B cell (primary cell): ENCODE measurements around the gene HILPDA. TPM values are rescaled to one million over a fixed set of nuclear protein-coding genes. Genes with fewer than 3 reads are reported as not detected.

Experiments used
- ATAC-seq: fragments of 200-7000 bp; cut with Tn5 transposase; one replicate; pipeline ENCODE4 v1.10.0; 2021; ENCODE audit warnings: low read depth, mild to moderate bottlenecking, moderate number of reproducible peaks, moderate library complexity
- CTCF ChIA-PET: fragments of 350-600 bp; sonication (Branson Sonifier 250); formaldehyde crosslinking; loops from one replicate; lab custom pipeline; 2021; ENCODE audit warnings: antibody characterized with exemption, inconsistent platforms; lab: Charles Lee
- POLR2A ChIA-PET: fragments of 350-600 bp; sonication (Branson Sonifier 250); formaldehyde crosslinking; loops from one replicate; lab custom pipeline; 2021; ENCODE audit warnings: antibody characterized with exemption; lab: Charles Lee
- DNase-seq: peaks from one replicate; pipeline ENCODE4 v3.0.0; 2013
- H2AFZ ChIP-seq: 2 replicates; pipeline ENCODE4 v1.6.1; 2012; ENCODE audit warnings: mild to moderate bottlenecking, low read depth, low read length; ENCODE audit not compliant: insufficient read depth, poor library complexity, severe bottlenecking
- H3K27ac ChIP-seq, 2 donors: 1 replicate in 1 of 2; 2 replicates in 1 of 2; pipeline ENCODE4 v1.5.1; 2012 to 2013; ENCODE audit warnings: low read length in 2 of 2, mild to moderate bottlenecking in 2 of 2, moderate library complexity in 1 of 2
- H3K27me3 ChIP-seq, 4 experiments: fragments of 200-600 bp in 1 of 4; sonication (generic) in 1 of 4; replicated peaks in 1 of 4; 1 replicate in 2 of 4; 2 replicates in 2 of 4; pipeline versions ENCODE4 v1.6.1 to v1.7.0; 2013 to 2016; ENCODE audit warnings: low read length in 3 of 4, mild to moderate bottlenecking in 2 of 4, mixed read lengths in 1 of 4, moderate library complexity in 1 of 4; ENCODE audit not compliant: insufficient read depth in 4 of 4, control insufficient read depth in 3 of 4; ENCODE audit errors: control extremely low read depth in 1 of 4
- H3K36me3 ChIP-seq, 2 experiments: replicated peaks in 1 of 2; 1 replicate in 1 of 2; 2 replicates in 1 of 2; pipeline versions ENCODE4 v1.6.1 to v1.7.1; 2013; ENCODE audit warnings: low read length in 1 of 2; ENCODE audit not compliant: insufficient read depth in 2 of 2, control insufficient read depth in 1 of 2; ENCODE audit errors: control extremely low read depth in 1 of 2, extremely low read depth in 1 of 2
- H3K4me1 ChIP-seq, 2 donors: fragments of 200-600 bp in 1 of 2; sonication (generic) in 1 of 2; 1 replicate in 1 of 2; 2 replicates in 1 of 2; pipeline versions ENCODE4 v1.5.1 to v1.6.1; 2013 to 2017; ENCODE audit warnings: low read length in 2 of 2; ENCODE audit not compliant: control insufficient read depth in 2 of 2, insufficient read depth in 2 of 2
- H3K4me2 ChIP-seq: replicated peaks from 2 replicates; pipeline ENCODE3; 2012; ENCODE audit warnings: mild to moderate bottlenecking, low read depth, low read length; ENCODE audit not compliant: poor library complexity, severe bottlenecking
- H3K4me3 ChIP-seq, 5 experiments: fragments of 200-600 bp in 1 of 5; sonication (generic) in 1 of 5; 1 replicate in 3 of 5; 2 replicates in 2 of 5; pipeline versions ENCODE4 v1.5.1 to v1.7.0; 2011 to 2016; ENCODE audit warnings: low read length in 4 of 5, mild to moderate bottlenecking in 4 of 5, low read depth in 2 of 5, control low read depth in 1 of 5, moderate library complexity in 1 of 5; ENCODE audit not compliant: insufficient read depth in 1 of 5; ENCODE audit errors: control extremely low read depth in 1 of 5, extremely low read depth in 1 of 5
- H3K79me2 ChIP-seq: fragments of 200-600 bp; sonication (generic); one replicate; pipeline ENCODE4 v1.6.0; 2016; ENCODE audit warnings: low read length; ENCODE audit not compliant: control insufficient read depth, insufficient read depth
- H3K9ac ChIP-seq: fragments of 200-600 bp; sonication (generic); 2 replicates; pipeline ENCODE4 v1.6.1; 2017; ENCODE audit warnings: mild to moderate bottlenecking, low read length, moderate library complexity
- H3K9me3 ChIP-seq, 3 donors: one replicate each; pipeline versions ENCODE4 v1.6.1 to v1.7.1; 2013; ENCODE audit warnings: low read length in 2 of 3; ENCODE audit not compliant: control insufficient read depth in 2 of 3, insufficient read depth in 1 of 3; ENCODE audit errors: control extremely low read depth in 1 of 3
- H4K20me1 ChIP-seq: 2 replicates; pipeline ENCODE4 v1.6.0; 2012; ENCODE audit warnings: mild to moderate bottlenecking, low read length; ENCODE audit not compliant: insufficient read depth, control insufficient read depth, poor library complexity, severe bottlenecking
- H3K27ac Mint-ChIP-seq: one replicate; pipeline ENCODE4 v1.8.0; 2021; ENCODE audit warnings: mixed read lengths
- H3K27me3 Mint-ChIP-seq: one replicate; pipeline ENCODE4 v1.8.0; 2021; ENCODE audit warnings: mixed read lengths
- H3K4me1 Mint-ChIP-seq: one replicate; pipeline ENCODE4 v1.8.0; 2021; ENCODE audit warnings: mixed read lengths
- H3K4me3 Mint-ChIP-seq: one replicate; pipeline ENCODE4 v1.8.0; 2021; ENCODE audit warnings: mixed read lengths
- H3K9me3 Mint-ChIP-seq: one replicate; pipeline ENCODE4 v1.8.0; 2022; ENCODE audit warnings: mixed read lengths; ENCODE audit not compliant: insufficient read depth
- CTCF ChIP-seq: fragments of 200-600 bp; IDR thresholded peaks from one replicate; pipeline ENCODE4 v1.8.0; 2022; ENCODE audit warnings: antibody characterized with exemption, mild to moderate bottlenecking
- EZH2 ChIP-seq: IDR thresholded peaks from 2 replicates; pipeline ENCODE4 v1.6.1; 2012; ENCODE audit warnings: borderline replicate concordance, low read depth, mild to moderate bottlenecking, moderate library complexity, low read length; ENCODE audit not compliant: insufficient read depth, poor library complexity, severe bottlenecking
- WGBS: methylation state at CpG from one replicate; pipeline ENCODE4 v1.1.5; 2013; ENCODE audit warnings: missing lambda C conversion rate; ENCODE audit not compliant: insufficient coverage; 5-methylcytosine and 5-hydroxymethylcytosine counted together
- intact Hi-C: fragments of 100-400 bp; cut with micrococcal nuclease; formaldehyde crosslinking; loops from one replicate; pipeline ENCODE4 v1.10.0; 2022
- polyA minus RNA-seq: library from RNA; depleted of rRNA, polyadenylated mRNA; stranded (reverse); fragments of >200 nt; gene quantifications from 2 replicates; pipeline ENCODE4 v1.2.3, GENCODE V29; 2012
- polyA plus RNA-seq: library from polyadenylated mRNA; depleted of rRNA; stranded (reverse); fragments of >200 nt; gene quantifications from 2 replicates; pipeline ENCODE4 v1.2.3, GENCODE V29; 2012
- total RNA-seq, 2 donors: library from RNA; stranded (reverse); fragments of 120-200 nt in 1 of 2; gene quantifications; 1 replicate in 1 of 2; 2 replicates in 1 of 2; pipeline versions ENCODE4 v1.2.3 to v1.2.4, GENCODE V29; 2013 to 2022

Gene HILPDA
- total RNA-seq (10.1 and 10.7 TPM in 2 replicates), polyA plus RNA-seq (6.5 and 8.6 TPM in 2 replicates), polyA minus RNA-seq (5.6 and 10.3 TPM in 2 replicates)
- 6.5 TPM for total RNA-seq (2013)

GRCh38 chr7:128455543-128456254 is at the start of gene HILPDA:
Gene HILPDA, plus strand, starts transcription at chr7:128455878. Its CDS starts 1,391 bp downstream, at chr7:128457269.
- POLR2A ChIA-PET: interaction anchor here (0.5 to 1.2 kb wide), 5 partner anchors 17 to 121 kb away, joined by 3 to 8 read pairs (median 4); no protein-coding TSS in a partner anchor
- CTCF ChIA-PET: interaction anchor here (0.6 to 7.8 kb wide), 10 partner anchors 11 to 112 kb away, joined by 3 to 141 read pairs (median 6); partner anchors contain the start of gene RBM28
- Histone ChIP-seq H3K27me3 (no peaks in the 10 kb centered on the region), H3K79me2 (peaks cover 18% of the 10 kb centered on the region), H3K9me3 (no peaks in the 10 kb centered on the region), H3K27ac (peak within 1 kb of the TSS; percentile 88 to 93), H3K4me1 (peaks cover 22 to 24% of the 10 kb centered on the region in 2 donors), H3K4me2 (peak within 1 kb of the TSS; percentile 94), H3K9ac (peak within 1 kb of the TSS; percentile 78), H3K4me3 (peak within 1 kb of the TSS; percentile 62 to 87 (median 82)), H3K36me3 (no peaks in the 10 kb centered on the region), H2AFZ (peak within 1 kb of the TSS; percentile 93), H4K20me1 (peaks cover 11% of the 10 kb centered on the region)
- TF ChIP-seq EZH2: no peak
- TF ChIP-seq CTCF: no peak
- ATAC-seq (peak; percentile 91), DNase-seq (peak; percentile 97)
- H3K27me3 Mint-ChIP-seq: no peaks in the 10 kb centered on the region
- peaks cover 26% of the 10 kb centered on the region for H3K4me1 Mint-ChIP-seq
- H3K27ac Mint-ChIP-seq: peak within 1 kb of the TSS; percentile 99
- no peaks in the 10 kb centered on the region for H3K9me3 Mint-ChIP-seq
- peak within 1 kb of the TSS; percentile 96 for H3K4me3 Mint-ChIP-seq
- WGBS: under 1% methylated on average over 64 of the region's 64 CpGs
- intact Hi-C loops: loop anchor here (1.0 to 10.0 kb wide), 6 partner anchors 18 to 279 kb away; partner anchors contain the start of genes CALU and RBM28
